Transverse colon (tissue), 4 donors: Measurements from ENCODE around the gene TRH. TPM values are rescaled to one million over a fixed set of nuclear protein-coding genes. Genes with fewer than 3 reads are reported as not detected.

ENCODE experiments used
- DNase-seq: peaks from one replicate; pipeline ENCODE4 v3.0.0-alpha.2; 2019
- H3K27ac ChIP-seq, 4 donors: fragments of 200-600 bp; sonication (generic); 2 replicates each; pipeline ENCODE4 v1.5.1; 2016 to 2018; ENCODE audit warnings: inconsistent platforms in 4 of 4
- H3K27me3 ChIP-seq: fragments of 200-600 bp; sonication (generic); 2 replicates; pipeline ENCODE4 v1.5.1; 2017; ENCODE audit warnings: inconsistent platforms
- H3K36me3 ChIP-seq, 4 donors: fragments of 200-600 bp; sonication (generic); 2 replicates each; pipeline ENCODE4 v1.5.1; 2017 to 2019; ENCODE audit warnings: inconsistent platforms in 4 of 4
- H3K4me1 ChIP-seq, 4 donors: fragments of 200-600 bp; sonication (generic); 2 replicates each; pipeline ENCODE4 v1.5.1; 2017 to 2020; ENCODE audit warnings: inconsistent platforms in 4 of 4
- H3K4me3 ChIP-seq, 4 donors: fragments of 200-600 bp; sonication (generic); 1 replicate in 1 of 4; 2 replicates in 3 of 4; pipeline versions ENCODE4 v1.5.1 to v1.6.1; 2017 to 2019; ENCODE audit warnings: inconsistent platforms in 4 of 4
- H3K9me3 ChIP-seq, 2 donors: fragments of 200-600 bp; sonication (generic); 2 replicates each; pipeline ENCODE4 v1.5.1; 2017 to 2019; ENCODE audit warnings: inconsistent platforms in 2 of 2
- CTCF ChIP-seq, 5 experiments: fragments of 200-600 bp in 3 of 5; fragments of 450-650 bp in 2 of 5; sonication (generic) in 3 of 5; IDR thresholded peaks; 1 replicate in 2 of 5; 2 replicates in 3 of 5; pipeline ENCODE4 v1.5.1; 2016 to 2017; ENCODE audit warnings: antibody characterized with exemption in 5 of 5, inconsistent platforms in 3 of 5, mild to moderate bottlenecking in 2 of 5, moderate library complexity in 1 of 5
- EP300 ChIP-seq: sonication (generic); formaldehyde crosslinking; IDR thresholded peaks from one replicate; pipeline ENCODE4 v1.6.1; 2017; ENCODE audit warnings: antibody characterized with exemption, low read depth
- POLR2A ChIP-seq: fragments of 450-650 bp; IDR thresholded peaks from one replicate; pipeline ENCODE4 v1.6.1; 2016; ENCODE audit warnings: antibody characterized with exemption, mild to moderate bottlenecking, moderate library complexity
- POLR2AphosphoS5 ChIP-seq, 3 donors: sonication (generic); formaldehyde crosslinking; IDR thresholded peaks; one replicate each; pipeline ENCODE4 v1.6.1; 2016; ENCODE audit warnings: antibody characterized with exemption in 3 of 3
- WGBS, 2 donors: methylation state at CpG; one replicate each; pipeline ENCODE4 v1.1.5; 2018; ENCODE audit warnings: low coverage in 1 of 2; 5-methylcytosine and 5-hydroxymethylcytosine counted together
- in situ Hi-C, 4 donors: fragments of 200-750 bp; cut with MboI; loops; one replicate each; pipeline versions ENCODE4 v1.15.0 to v1.15.1; 2017; ENCODE audit warnings: low sequenced_read_pairs in 3 of 4, low pct_ligation_motif_present in 1 of 4, low pct_unique_long_range_greater_than_20kb in 1 of 4
- intact Hi-C: fragments of 100-400 bp; cut with DNase I; formaldehyde crosslinking; loops from one replicate; pipeline ENCODE4 v1.15.1; 2023; ENCODE audit warnings: low total_unique reads
- total RNA-seq, 4 donors: library from RNA; depleted of rRNA; stranded (reverse); fragments of >200 nt; gene quantifications; one replicate each; pipeline ENCODE4 v1.1.0, GENCODE V29; 2016

TRH gene
- total RNA-seq, 4 donors from 2014 or later = not detected

GRCh38 chr3:129975705-129976048 is 1.2 kb downstream of the TRH start:
- in situ Hi-C loops = no loop called here
- H3K9me3 ChIP-seq = no peaks in the 10 kb centered on the region
- intact Hi-C loops = no loop called here
- DNase-seq = no peak
- no peaks in the 10 kb centered on the region for H3K36me3 ChIP-seq
- WGBS, 2 donors = 22% methylated on average over 11 of the region's 27 CpGs; no CpG with 5 or more reads in 1 of the 2 donors
- H3K4me3 ChIP-seq = peak overlapping the region in 1 of 4 donors; percentile 34
- H3K4me1 ChIP-seq = peaks cover 3 to 16% (median 15%) of the 10 kb centered on the region in 4 donors
- H3K27ac ChIP-seq = no peak overlapping the region
- H3K27me3 ChIP-seq = peaks cover 68% of the 10 kb centered on the region
- TF ChIP-seq POLR2A = no peak
- no peak for TF ChIP-seq POLR2AphosphoS5 (IDR thresholded peaks at IDR 0.05)
- no peak for TF ChIP-seq CTCF (IDR thresholded peaks at IDR 0.05)
- TF ChIP-seq EP300 = no peak

GRCh38 chr3:129976286-129976685 is 1.8 kb downstream of the TRH start:
- in situ Hi-C loops (no loop called here), intact Hi-C loops (no loop called here)
- H3K36me3 ChIP-seq = no peaks in the 10 kb centered on the region
- H3K4me1 ChIP-seq = peaks cover 3 to 16% (median 15%) of the 10 kb centered on the region in 4 donors
- DNase-seq = no peak
- WGBS, 2 donors = 65 to 76% methylated on average over 2 to 4 of the region's 4 CpGs
- TF ChIP-seq POLR2A = no peak
- H3K4me3 ChIP-seq = no peak overlapping the region
- no peaks in the 10 kb centered on the region for H3K9me3 ChIP-seq
- no peak overlapping the region for H3K27ac ChIP-seq
- H3K27me3 ChIP-seq = peaks cover 68% of the 10 kb centered on the region

- no peaks in the 10 kb centered on the region for H3K36me3 ChIP-seq
- 67 to 92% methylated on average over 1 to 2 of the region's 2 CpGs for WGBS, 2 donors
- intact Hi-C loops = no loop called here
- H3K9me3 ChIP-seq = no peaks in the 10 kb centered on the region
- H3K27ac ChIP-seq = no peak overlapping the region
- no peak overlapping the region for H3K4me3 ChIP-seq
- in situ Hi-C loops = no loop called here
- no peak for DNase-seq
- H3K27me3 ChIP-seq = peaks cover 64% of the 10 kb centered on the region
- TF ChIP-seq POLR2A (no peak), POLR2AphosphoS5 (IDR thresholded peaks at IDR 0.05) (no peak), EP300 (no peak), CTCF (IDR thresholded peaks at IDR 0.05) (no peak)
- peaks cover 3 to 16% (median 15%) of the 10 kb centered on the region in 4 donors for H3K4me1 ChIP-seq
These were observed 3.6 kb downstream of the TRH start for GRCh38 chr3:129978123-129978522.

GRCh38 chr3:129979905-129980304 is 5.4 kb downstream of the TRH start:
- Histone ChIP-seq H3K36me3 (no peaks in the 10 kb centered on the region), H3K9me3 (no peaks in the 10 kb centered on the region), H3K27ac (no peak overlapping the region), H3K27me3 (peaks cover 46% of the 10 kb centered on the region), H3K4me3 (no peak overlapping the region), H3K4me1 (peaks cover 3 to 10% (median 9%) of the 10 kb centered on the region in 4 donors)
- in situ Hi-C loops (no loop called here), intact Hi-C loops (no loop called here)
- no peak for DNase-seq
- 86 to 92% methylated on average over 2 to 5 of the region's 5 CpGs for WGBS, 2 donors
- TF ChIP-seq POLR2AphosphoS5 (IDR thresholded peaks at IDR 0.05) (no peak), CTCF (IDR thresholded peaks at IDR 0.05) (no peak), POLR2A (no peak), EP300 (no peak)

GRCh38 chr3:129983561-129983960 is 9.0 kb downstream of the TRH start:
- Histone ChIP-seq H3K9me3 (no peaks in the 10 kb centered on the region), H3K4me3 (no peak overlapping the region), H3K4me1 (no peaks in the 10 kb centered on the region), H3K27ac (no peak overlapping the region), H3K36me3 (no peaks in the 10 kb centered on the region), H3K27me3 (peaks cover 10% of the 10 kb centered on the region)
- 91 to 93% methylated on average over 6 to 8 of the region's 8 CpGs for WGBS, 2 donors
- intact Hi-C loops (no loop called here), in situ Hi-C loops (no loop called here)
- TF ChIP-seq CTCF (IDR thresholded peaks at IDR 0.05) (no peak), POLR2AphosphoS5 (IDR thresholded peaks at IDR 0.05) (no peak), POLR2A (no peak), EP300 (no peak)
- DNase-seq = no peak
